Liver (tissue), 9 donors: ENCODE data around the gene HSPG2. TPM values are rescaled to one million over a fixed set of nuclear protein-coding genes. Genes with fewer than 3 reads are reported as not detected.

Experiments
- DNase-seq: peaks from one replicate; pipeline ENCODE4 v3.0.0-alpha.2; 2017; ENCODE audit warnings: low spot score
- H3K27ac ChIP-seq, 2 donors: one replicate each; pipeline ENCODE4 v1.7.0; 2013; ENCODE audit warnings: inconsistent platforms in 2 of 2, low read length in 2 of 2, control low read depth in 1 of 2, low read depth in 1 of 2, mild to moderate bottlenecking in 1 of 2
- H3K27me3 ChIP-seq, 4 donors: one replicate each; pipeline versions ENCODE4 v1.6.1 to v1.7.0; 2013; ENCODE audit warnings: low read length in 3 of 4, inconsistent platforms in 1 of 4, mild to moderate bottlenecking in 1 of 4, moderate library complexity in 1 of 4; ENCODE audit not compliant: control insufficient read depth in 4 of 4, insufficient read depth in 4 of 4
- H3K36me3 ChIP-seq, 4 donors: one replicate each; pipeline versions ENCODE4 v1.6.1 to v1.7.0; 2013; ENCODE audit warnings: low read length in 3 of 4, mild to moderate bottlenecking in 3 of 4, low read depth in 1 of 4, moderate library complexity in 1 of 4; ENCODE audit not compliant: control insufficient read depth in 4 of 4, insufficient read depth in 3 of 4
- H3K4me1 ChIP-seq, 4 donors: one replicate each; pipeline versions ENCODE4 v1.6.1 to v1.7.0; 2013; ENCODE audit warnings: low read length in 3 of 4, mild to moderate bottlenecking in 3 of 4, moderate library complexity in 1 of 4; ENCODE audit not compliant: control insufficient read depth in 4 of 4, insufficient read depth in 4 of 4
- H3K4me3 ChIP-seq, 3 donors: one replicate each; pipeline versions ENCODE4 v1.6.1 to v1.7.0; 2013; ENCODE audit warnings: low read length in 3 of 3, control low read depth in 1 of 3, low read depth in 1 of 3, mild to moderate bottlenecking in 1 of 3
- H3K9ac ChIP-seq, 2 donors: one replicate each; pipeline ENCODE4 v1.7.0; 2013; ENCODE audit warnings: low read length in 2 of 2, mild to moderate bottlenecking in 2 of 2, moderate library complexity in 2 of 2, control low read depth in 1 of 2, low read depth in 1 of 2
- H3K9me3 ChIP-seq, 4 donors: one replicate each; pipeline versions ENCODE4 v1.6.1 to v1.7.0; 2013; ENCODE audit warnings: low read length in 3 of 4; ENCODE audit not compliant: control insufficient read depth in 4 of 4
- ATF3 ChIP-seq: IDR thresholded peaks from 2 replicates; pipeline ENCODE4 v1.6.1; 2016; ENCODE audit warnings: antibody characterized with exemption
- CTCF ChIP-seq: fragments of 150-350 bp; IDR thresholded peaks from 2 replicates; pipeline ENCODE4 v1.5.1; 2017; ENCODE audit warnings: improper control_type of control experiment, low read depth, low read length; ENCODE audit not compliant: missing input control
- EGR1 ChIP-seq, 2 donors: IDR thresholded peaks; 2 replicates each; pipeline ENCODE4 v1.6.1; 2016 to 2018; ENCODE audit warnings: antibody characterized with exemption in 2 of 2, low read depth in 2 of 2
- FOXA1 ChIP-seq: IDR thresholded peaks from 2 replicates; pipeline ENCODE4 v1.6.1; 2016; ENCODE audit warnings: antibody characterized with exemption
- FOXA2 ChIP-seq: IDR thresholded peaks from 2 replicates; pipeline ENCODE4 v1.6.1; 2016; ENCODE audit warnings: antibody characterized with exemption
- GABPA ChIP-seq, 2 donors: IDR thresholded peaks in 1 of 2; conservative IDR thresholded peaks in 1 of 2; 2 replicates each; pipeline ENCODE4 v1.6.1; 2016; ENCODE audit warnings: antibody characterized with exemption in 2 of 2, mild to moderate bottlenecking in 1 of 2, moderate library complexity in 1 of 2
- HNF4A ChIP-seq, 2 donors: conservative IDR thresholded peaks; 2 replicates each; pipeline ENCODE4 v1.6.1; 2016; ENCODE audit warnings: antibody characterized with exemption in 2 of 2, mild to moderate bottlenecking in 2 of 2
- HNF4G ChIP-seq: IDR thresholded peaks from 2 replicates; pipeline ENCODE4 v1.6.1; 2016; ENCODE audit warnings: antibody characterized with exemption
- JUND ChIP-seq, 2 donors: IDR thresholded peaks; 2 replicates each; pipeline ENCODE4 v1.6.1; 2016; ENCODE audit warnings: antibody characterized with exemption in 2 of 2
- MAX ChIP-seq: IDR thresholded peaks from 2 replicates; pipeline ENCODE4 v1.6.1; 2016; ENCODE audit warnings: antibody characterized with exemption
- NR2F2 ChIP-seq: IDR thresholded peaks from 2 replicates; pipeline ENCODE4 v1.6.1; 2016; ENCODE audit warnings: antibody characterized with exemption
- RAD21 ChIP-seq, 2 donors: IDR thresholded peaks; 2 replicates each; pipeline ENCODE4 v1.6.1; 2016; ENCODE audit warnings: antibody characterized with exemption in 2 of 2, mild to moderate bottlenecking in 2 of 2
- REST ChIP-seq: IDR thresholded peaks from 2 replicates; pipeline ENCODE4 v1.6.1; 2016; ENCODE audit warnings: antibody characterized with exemption, mild to moderate bottlenecking
- RXRA ChIP-seq, 2 donors: IDR thresholded peaks; 2 replicates each; pipeline ENCODE4 v1.6.1; 2017 to 2018; ENCODE audit warnings: antibody characterized with exemption in 2 of 2, mild to moderate bottlenecking in 1 of 2
- SP1 ChIP-seq: IDR thresholded peaks from 2 replicates; pipeline ENCODE4 v1.6.1; 2018; ENCODE audit warnings: antibody characterized with exemption, mild to moderate bottlenecking
- TAF1 ChIP-seq: conservative IDR thresholded peaks from 2 replicates; pipeline ENCODE4 v1.6.1; 2016; ENCODE audit warnings: antibody characterized with exemption, mild to moderate bottlenecking
- YY1 ChIP-seq: IDR thresholded peaks from 2 replicates; pipeline ENCODE4 v1.6.1; 2016; ENCODE audit warnings: antibody characterized with exemption, mild to moderate bottlenecking
- ZBTB33 ChIP-seq: IDR thresholded peaks from 2 replicates; pipeline ENCODE4 v1.6.1; 2016; ENCODE audit warnings: antibody characterized with exemption
- WGBS: extraction: QIAGEN DNeasy Blood & Tissue Kit; methylation state at CpG from one replicate; pipeline ENCODE4 v1.1.7; 2013; 5-methylcytosine and 5-hydroxymethylcytosine counted together
- polyA plus RNA-seq, 2 donors: library from polyadenylated mRNA; stranded (reverse) in 1 of 2; unstranded in 1 of 2; fragments of 200-250 nt in 1 of 2; fragments of >200 nt in 1 of 2; fragmentation: Nextera tagmentation in 1 of 2; extraction: Ambion mirVana in 1 of 2; gene quantifications; one replicate each; pipeline versions ENCODE4 v1.2.1 to v1.2.3, GENCODE V29; 2013 to 2015
- total RNA-seq, 2 donors: library from RNA; depleted of rRNA; stranded (reverse); fragments of >200 nt; gene quantifications; one replicate each; pipeline ENCODE4 v1.2.3, GENCODE V29; 2014
- donor health status: healthy.
- donor health status: healthy.
- donor health status: healthy.
- donor health status: healthy.
- donor health status: healthy.

The HSPG2 gene
- total and polyA plus RNA-seq, 4 donors, result 5.6 to 43.9 (median 23.9) TPM

GRCh38 chr1:21871943-21872342, 65.2 kb downstream of the HSPG2 start (continued):
- TF ChIP-seq EGR1 (IDR thresholded peaks at IDR 0.05; ENCODE audit: low read depth in 2 of 2) (no peak), JUND (IDR thresholded peaks at IDR 0.05) (no peak)

GRCh38 chr1:21870611-21871010, 66.5 kb downstream of the HSPG2 start:
- DNase-seq, result no peak
- 97% methylated on average over 15 of the region's 15 CpGs for WGBS

More at GRCh38 chr1:21870611-21871010, 66.5 kb downstream of the HSPG2 start:
- H3K4me3 ChIP-seq, result no peak overlapping the region
- H3K27ac ChIP-seq, result no peak overlapping the region
- H3K9ac ChIP-seq, result no peak overlapping the region
- no peaks in the 10 kb centered on the region for H3K27me3 ChIP-seq
- H3K9me3 ChIP-seq, result no peaks in the 10 kb centered on the region
- H3K4me1 ChIP-seq, result no peaks in the 10 kb centered on the region
- TF ChIP-seq RXRA (IDR thresholded peaks at IDR 0.05), result no peak
- no peak for TF ChIP-seq FOXA1
- TF ChIP-seq TAF1, result no peak
- TF ChIP-seq JUND (IDR thresholded peaks at IDR 0.05), result no peak
- no peak for TF ChIP-seq REST
- no peak for TF ChIP-seq ZBTB33
- TF ChIP-seq ATF3, result no peak
- TF ChIP-seq CTCF, result no peak
- no peak for TF ChIP-seq YY1
- no peak for TF ChIP-seq GABPA (IDR thresholded peaks at IDR 0.05 in 1 of 2, conservative IDR thresholded peaks at IDR 0.05 in 1 of 2)
- TF ChIP-seq MAX, result no peak
- no peak for TF ChIP-seq RAD21 (IDR thresholded peaks at IDR 0.05)
- TF ChIP-seq FOXA2, result no peak
- TF ChIP-seq NR2F2, result no peak
- no peak for TF ChIP-seq HNF4A (conservative IDR thresholded peaks at IDR 0.05)
- no peak for TF ChIP-seq SP1
- no peak for TF ChIP-seq HNF4G
- peaks cover 0 to 2% (median 0%) of the 10 kb centered on the region in 4 donors for H3K36me3 ChIP-seq
